GM20000 (cell line): ENCODE measurements around the gene LPAR3.

Experiments
- DNase-seq: peaks from one replicate; pipeline ENCODE4 v3.0.0; 2012; ENCODE audit warnings: low spot score
- CTCF ChIP-seq: IDR thresholded peaks from 2 replicates; pipeline ENCODE4 v1.5.1; 2012; ENCODE audit warnings: mild to moderate bottlenecking, control low read depth; ENCODE audit errors: extremely low read depth, missing control alignments

The LPAR3 gene

GRCh38 chr1:84892705-84893618, at the start of gene LPAR3:
LPAR3 (minus strand) TSS chr1:84893206; CDS start chr1:84866120, 27,086 bp downstream.
- TF ChIP-seq CTCF: no peak
- DNase-seq: no peak

- no peak for TF ChIP-seq CTCF
- no peak for DNase-seq
These were observed 48.8 kb upstream of the LPAR3 start for GRCh38 chr1:84941843-84942242.

GRCh38 chr1:84940481-84940880, 47.5 kb upstream of the LPAR3 start:
- no peak for TF ChIP-seq CTCF
- no peak for DNase-seq

GRCh38 chr1:84939761-84940160, 46.8 kb upstream of the LPAR3 start:
- no peak for TF ChIP-seq CTCF
- no peak for DNase-seq

- no peak for TF ChIP-seq CTCF
- DNase-seq: no peak
These were observed 46.1 kb upstream of the LPAR3 start for GRCh38 chr1:84939151-84939550.

GRCh38 chr1:84936116-84936810, 43.3 kb upstream of the LPAR3 start:
- peak; percentile 66 for TF ChIP-seq CTCF
- peak; percentile 38 for DNase-seq

- no peak for TF ChIP-seq CTCF
- no peak for DNase-seq
These were observed 40.1 kb upstream of the LPAR3 start for GRCh38 chr1:84933011-84933611.
